H1 (cell line): ENCODE data around the gene ZDHHC3. TPM values are rescaled to one million over a fixed set of nuclear protein-coding genes. Genes with fewer than 3 reads are reported as not detected.

Experiments used
- CTCF ChIA-PET: fragments of 300-600 bp; sonication (Branson Sonifier 250); formaldehyde crosslinking; loops from one replicate; lab custom pipeline; 2021; ENCODE audit not compliant: partially characterized antibody; lab: Charles Lee
- POLR2A ChIA-PET: fragments of 300-600 bp; sonication (Branson Sonifier 250); formaldehyde crosslinking; loops from one replicate; lab custom pipeline; 2021; ENCODE audit warnings: inconsistent platforms; ENCODE audit not compliant: partially characterized antibody; lab: Charles Lee
- DNase-seq, 2 experiments: peaks; one replicate each; pipeline versions ENCODE4 v3.0.0 to v3.0.0-alpha.2; 2010 to 2022; ENCODE audit warnings: low spot score in 2 of 2, low read depth in 1 of 2, mixed read lengths in 1 of 2
- FAIRE-seq: peaks from 2 replicates; lab custom pipeline; 2011; peaks lifted over from hg19 to GRCh38; lab: Jason Lieb, UNC
- H2AFZ ChIP-seq: 2 replicates; pipeline ENCODE4 v1.8.1; 2012; ENCODE audit warnings: low read length, inconsistent platforms
- H2AK5ac ChIP-seq: 2 replicates; pipeline ENCODE4 v1.6.1; 2013; ENCODE audit warnings: low read depth, low read length
- H2BK120ac ChIP-seq: replicated peaks from 2 replicates; pipeline ENCODE3; 2013; ENCODE audit warnings: low read depth, low read length, inconsistent platforms
- H2BK12ac ChIP-seq: 2 replicates; pipeline ENCODE4 v1.6.1; 2013; ENCODE audit warnings: low read depth, low read length
- H2BK15ac ChIP-seq: 2 replicates; pipeline ENCODE4 v1.6.1; 2013; ENCODE audit warnings: low read length
- H2BK20ac ChIP-seq: 2 replicates; pipeline ENCODE4 v1.6.1; 2013; ENCODE audit warnings: low read length
- H2BK5ac ChIP-seq: 2 replicates; pipeline ENCODE4 v1.6.1; 2013; ENCODE audit warnings: low read depth, low read length
- H3K14ac ChIP-seq: 2 replicates; pipeline ENCODE4 v1.6.1; 2013; ENCODE audit warnings: inconsistent platforms; ENCODE audit not compliant: insufficient read length
- H3K18ac ChIP-seq: 2 replicates; pipeline ENCODE4 v1.6.1; 2013; ENCODE audit warnings: low read length; ENCODE audit errors: extremely low read depth
- H3K23ac ChIP-seq: 2 replicates; pipeline ENCODE4 v1.6.1; 2013; ENCODE audit warnings: inconsistent platforms; ENCODE audit not compliant: insufficient read length
- H3K23me2 ChIP-seq: 2 replicates; pipeline ENCODE4 v1.6.1; 2013; ENCODE audit warnings: low read depth, low read length
- H3K27ac ChIP-seq: 2 replicates; pipeline ENCODE4 v1.6.1; 2011; ENCODE audit warnings: low read depth, low read length, inconsistent platforms
- H3K27me3 ChIP-seq, 4 experiments: replicated peaks in 1 of 4; 1 replicate in 1 of 4; 2 replicates in 3 of 4; pipeline versions ENCODE4 v1.6.1 to v1.8.1; 2011 to 2013; ENCODE audit warnings: low read length in 3 of 4, mild to moderate bottlenecking in 3 of 4, inconsistent platforms in 2 of 4, mixed read lengths in 2 of 4, moderate library complexity in 1 of 4; ENCODE audit not compliant: control insufficient read depth in 3 of 4, insufficient read depth in 3 of 4; ENCODE audit errors: extremely low read depth in 1 of 4
- H3K36me3 ChIP-seq, 4 experiments: 2 replicates each; pipeline versions ENCODE4 v1.6.1 to v1.8.1; 2011 to 2013; ENCODE audit warnings: mild to moderate bottlenecking in 4 of 4, low read length in 3 of 4, moderate library complexity in 2 of 4, control low read depth in 1 of 4, inconsistent platforms in 1 of 4; ENCODE audit not compliant: insufficient read depth in 4 of 4, control insufficient read depth in 2 of 4
- H3K4ac ChIP-seq: replicated peaks from 2 replicates; pipeline ENCODE3; 2013; ENCODE audit warnings: low read length, low read depth, mixed read lengths, inconsistent platforms; ENCODE audit not compliant: insufficient read length
- H3K4me1 ChIP-seq, 4 experiments: replicated peaks in 1 of 4; 1 replicate in 1 of 4; 2 replicates in 3 of 4; pipeline versions ENCODE4 v1.6.1 to v1.8.1; 2011 to 2013; ENCODE audit warnings: low read length in 3 of 4, inconsistent platforms in 2 of 4, mixed read lengths in 1 of 4; ENCODE audit not compliant: insufficient read depth in 4 of 4, control insufficient read depth in 3 of 4
- H3K4me2 ChIP-seq, 2 experiments: 2 replicates each; pipeline versions ENCODE4 v1.6.1 to v1.8.1; 2011 to 2013; ENCODE audit warnings: low read depth in 2 of 2, low read length in 2 of 2, control low read depth in 1 of 2, inconsistent platforms in 1 of 2, mild to moderate bottlenecking in 1 of 2; ENCODE audit not compliant: insufficient read depth in 1 of 2
- H3K4me3 ChIP-seq, 4 experiments: fragments of 200-600, 300-600 bp in 1 of 4; sonication (generic), shearing (Covaris generic), sonication (Bioruptor Twin) in 1 of 4; 2 replicates each; pipeline versions ENCODE4 v1.5.1 to v1.8.1; 2011 to 2016; ENCODE audit warnings: low read length in 4 of 4, low read depth in 3 of 4, control low read depth in 2 of 4, inconsistent platforms in 2 of 4, mild to moderate bottlenecking in 2 of 4, mixed read lengths in 1 of 4, moderate library complexity in 1 of 4; ENCODE audit not compliant: insufficient read depth in 2 of 4; ENCODE audit errors: extremely low read depth in 1 of 4
- H3K56ac ChIP-seq: replicated peaks from 2 replicates; pipeline ENCODE3; 2013; ENCODE audit warnings: low read depth, mild to moderate bottlenecking, mixed read lengths, low read length, inconsistent platforms; ENCODE audit not compliant: insufficient read length
- H3K79me1 ChIP-seq: 2 replicates; pipeline ENCODE4 v1.6.1; 2013; ENCODE audit warnings: low read depth, low read length, control low read depth
- H3K79me2 ChIP-seq, 2 experiments: 2 replicates each; pipeline versions ENCODE4 v1.6.1 to v1.8.1; 2012 to 2013; ENCODE audit warnings: low read length in 2 of 2, mild to moderate bottlenecking in 2 of 2, inconsistent platforms in 1 of 2; ENCODE audit not compliant: insufficient read depth in 2 of 2, control insufficient read depth in 1 of 2
- H3K9ac ChIP-seq, 4 experiments: replicated peaks in 1 of 4; 1 replicate in 1 of 4; 2 replicates in 3 of 4; pipeline versions ENCODE4 v1.6.1 to v1.8.1; 2011 to 2013; ENCODE audit warnings: low read depth in 3 of 4, low read length in 3 of 4, control low read depth in 2 of 4, mild to moderate bottlenecking in 2 of 4, moderate library complexity in 2 of 4, inconsistent platforms in 1 of 4; ENCODE audit errors: extremely low read depth in 1 of 4
- H3K9me3 ChIP-seq, 2 experiments: 2 replicates each; pipeline versions ENCODE4 v1.6.1 to v1.8.1; 2012 to 2013; ENCODE audit warnings: mild to moderate bottlenecking in 2 of 2, moderate library complexity in 2 of 2, control low read depth in 1 of 2, inconsistent platforms in 1 of 2, low read depth in 1 of 2, low read length in 1 of 2, mixed read lengths in 1 of 2; ENCODE audit not compliant: insufficient read depth in 2 of 2
- H4K20me1 ChIP-seq, 2 experiments: replicated peaks in 1 of 2; 2 replicates each; pipeline versions ENCODE3 to v1.8.1; 2011 to 2013; ENCODE audit warnings: inconsistent platforms in 2 of 2, low read length in 2 of 2, mild to moderate bottlenecking in 1 of 2; ENCODE audit not compliant: insufficient read depth in 2 of 2, control insufficient read depth in 1 of 2
- H4K5ac ChIP-seq: 2 replicates; pipeline ENCODE4 v1.6.1; 2013; ENCODE audit warnings: low read length, low read depth, mixed read lengths, inconsistent platforms; ENCODE audit not compliant: insufficient read length
- H4K8ac ChIP-seq: 2 replicates; pipeline ENCODE4 v1.8.0; 2013; ENCODE audit warnings: mild to moderate bottlenecking, moderate library complexity, low read length, inconsistent platforms; ENCODE audit not compliant: insufficient read depth; ENCODE audit errors: extremely low read depth
- H4K91ac ChIP-seq: replicated peaks from 2 replicates; pipeline ENCODE3; 2013; ENCODE audit warnings: low read length, mixed read lengths, inconsistent platforms; ENCODE audit not compliant: insufficient read length
- CHD2 ChIP-seq: IDR thresholded peaks from 2 replicates; pipeline ENCODE4 v1.6.1; 2012; ENCODE audit warnings: low read length, improper control_type of control experiment
- MAFK ChIP-seq: IDR thresholded peaks from 2 replicates; pipeline ENCODE4 v1.6.1; 2012; ENCODE audit warnings: low read depth, mild to moderate bottlenecking, improper control_type of control experiment, low read length
- MAX ChIP-seq: IDR thresholded peaks from 2 replicates; pipeline ENCODE4 v1.6.1; 2012; ENCODE audit warnings: inconsistent platforms
- NANOG ChIP-seq: IDR thresholded peaks from 2 replicates; pipeline ENCODE4 v1.6.1; 2011; ENCODE audit warnings: low read length, low read depth, mild to moderate bottlenecking, inconsistent platforms; ENCODE audit not compliant: insufficient read depth, poor library complexity, severe bottlenecking
- TAF7 ChIP-seq: optimal IDR thresholded peaks from 2 replicates; pipeline ENCODE3; 2011; ENCODE audit warnings: low read depth, mild to moderate bottlenecking, inconsistent platforms, low read length, moderate library complexity, borderline replicate concordance
- WGBS, 2 experiments: shearing (Covaris generic) in 1 of 2; methylation state at CpG; one replicate each; pipeline versions ENCODE4 v1.1.6 to v1.1.7; 2013 to 2015; ENCODE audit warnings: low lambda C conversion rate in 2 of 2, mixed read lengths in 2 of 2, inconsistent platforms in 1 of 2, low coverage in 1 of 2, missing lambda C conversion rate in 1 of 2; ENCODE audit not compliant: insufficient replicate concordance in 2 of 2, insufficient coverage in 1 of 2, insufficient read length in 1 of 2; ENCODE audit errors: extremely low coverage in 1 of 2, missing lambda C conversion rate in 1 of 2; 5-methylcytosine and 5-hydroxymethylcytosine counted together
- polyA plus RNA-seq, 7 experiments: library from polyadenylated mRNA; depleted of rRNA in 3 of 7; stranded (reverse) in 5 of 7; unstranded in 2 of 7; fragments of >200 nt in 5 of 7; fragments of 200-250 nt in 2 of 7; gene quantifications; 1 replicate in 5 of 7; 2 replicates in 1 of 7; 4 replicates in 1 of 7; pipeline versions ENCODE4 v1.2.1 to v1.2.3, GENCODE V29; 2011 to 2013; ENCODE audit warnings: missing spikeins in 2 of 7, mixed read lengths in 2 of 7
- total RNA-seq: library from RNA; stranded (reverse); fragmentation: NEBNext Ultra II Directional; extraction: Animal tissue kit (Norgen Biotek cat#: 25700); gene quantifications from 2 replicates; pipeline ENCODE4 v1.2.1, GENCODE V29; 2021

The ZDHHC3 gene
- total and polyA plus RNA-seq, 2 of the 8 experiments (the other 6 are each of a cell fraction or from before 2014, with no cell fraction given): 77.4 to 88.7 TPM

GRCh38 chr3:44969154-44969827 is 6.7 kb downstream of the ZDHHC3 start:
- CTCF ChIA-PET: no interaction called here
- Histone ChIP-seq H3K4me2 (no peak overlapping the region), H3K56ac (no peak overlapping the region), H4K20me1 (peaks cover 0 to 2% of the 10 kb centered on the region in 2 experiments), H3K4me1 (no peaks in the 10 kb centered on the region; a peak in 1 of 7 replicates), H4K91ac (no peak overlapping the region), H3K79me2 (peaks cover 0 to 89% of the 10 kb centered on the region in 2 experiments), H3K27ac (no peak overlapping the region), H2AK5ac (no peak overlapping the region), H3K23me2 (no peaks in the 10 kb centered on the region), H2AFZ (no peak overlapping the region), H3K79me1 (peaks cover 10% of the 10 kb centered on the region), H2BK15ac (no peak overlapping the region), H4K8ac (no peak overlapping the region), H2BK20ac (no peak overlapping the region), H3K18ac (no peak overlapping the region), H2BK120ac (no peak overlapping the region), H4K5ac (no peak overlapping the region), H3K27me3 (no peaks in the 10 kb centered on the region), H3K23ac (no peak overlapping the region), H3K14ac (no peak overlapping the region), H3K4ac (no peak overlapping the region), H2BK5ac (no peak overlapping the region), H2BK12ac (no peak overlapping the region), H3K4me3 (no peak overlapping the region), H3K9me3 (no peaks in the 10 kb centered on the region), H3K36me3 (no peaks in the 10 kb centered on the region), H3K9ac (no peak overlapping the region; a peak in 1 of 7 replicates)
- DNase-seq: no peak
- TF ChIP-seq MAX (no peak), CHD2 (no peak), TAF7 (no peak), MAFK (no peak), NANOG (no peak)
- FAIRE-seq: no peak
- 93% methylated on average over 5 of the region's 5 CpGs; no CpG with 5 or more reads in 1 of the 2 experiments for WGBS, 2 experiments
- POLR2A ChIA-PET: interaction anchor here (0.9 kb wide), 1 partner anchor 18 kb away, joined by 3 read pairs; no protein-coding TSS in a partner anchor
